ENCODE measurements around the gene PRAME. TPM values are rescaled to one million over a fixed set of nuclear protein-coding genes. Genes with fewer than 3 reads are reported as not detected.
"Not testable (repeated sequence)": the region's sequence is repeated elsewhere in the genome, so short reads cannot be mapped to it uniquely, and the experiment has no call there.

The PRAME gene
- total RNA-seq, 2 experiments from 2014 or later: not detected

DNA sequence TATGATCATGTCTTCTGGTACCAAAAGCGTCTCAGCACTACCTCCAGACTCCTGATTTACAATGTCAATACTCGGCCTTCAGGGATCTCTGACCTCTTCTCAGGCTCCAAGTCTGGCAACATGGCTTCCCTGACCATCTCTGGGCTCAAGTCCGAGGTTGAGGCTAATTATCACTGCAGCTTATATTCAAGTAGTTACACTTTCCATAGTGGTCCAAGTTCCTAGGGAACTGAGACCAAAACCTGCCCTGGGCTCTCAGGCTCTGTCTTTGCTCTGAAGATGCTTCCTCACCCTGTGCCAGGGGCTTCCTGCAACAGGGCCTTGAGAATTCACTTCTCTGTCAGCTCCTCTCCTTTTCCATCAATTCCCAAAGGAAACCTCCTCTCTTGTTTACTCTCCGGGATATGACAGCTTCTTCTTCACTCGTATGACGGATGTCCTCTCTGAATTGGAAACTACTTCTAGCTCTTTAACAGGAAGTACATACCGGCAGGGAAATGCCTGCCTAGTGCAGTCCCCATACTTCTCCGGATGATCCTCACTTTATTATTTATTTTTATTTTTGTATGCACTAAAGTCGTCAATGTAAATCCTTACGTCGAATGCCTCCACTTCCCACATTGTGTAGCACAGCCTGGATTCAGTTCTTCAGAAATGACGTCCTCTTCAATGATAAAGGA, 29.6 kb upstream of the PRAME start:
- Mint-ChIP-seq H3K9me3 (no peaks in the 10 kb centered on the region), H3K36me3 (ENCODE audit: low read depth) (no peaks in the 10 kb centered on the region), H3K27me3 (peaks cover 15% of the 10 kb centered on the region), H3K27ac (no peak overlapping the region), H3K4me1 (ENCODE audit: low read depth) (no peaks in the 10 kb centered on the region), H3K4me3 (no peak overlapping the region)
- intact Hi-C loops (cut with micrococcal nuclease): loop anchor here (10.0 kb wide), 1 partner anchor 124 kb away; no protein-coding TSS in a partner anchor
- TF ChIP-seq, protein P1, sequence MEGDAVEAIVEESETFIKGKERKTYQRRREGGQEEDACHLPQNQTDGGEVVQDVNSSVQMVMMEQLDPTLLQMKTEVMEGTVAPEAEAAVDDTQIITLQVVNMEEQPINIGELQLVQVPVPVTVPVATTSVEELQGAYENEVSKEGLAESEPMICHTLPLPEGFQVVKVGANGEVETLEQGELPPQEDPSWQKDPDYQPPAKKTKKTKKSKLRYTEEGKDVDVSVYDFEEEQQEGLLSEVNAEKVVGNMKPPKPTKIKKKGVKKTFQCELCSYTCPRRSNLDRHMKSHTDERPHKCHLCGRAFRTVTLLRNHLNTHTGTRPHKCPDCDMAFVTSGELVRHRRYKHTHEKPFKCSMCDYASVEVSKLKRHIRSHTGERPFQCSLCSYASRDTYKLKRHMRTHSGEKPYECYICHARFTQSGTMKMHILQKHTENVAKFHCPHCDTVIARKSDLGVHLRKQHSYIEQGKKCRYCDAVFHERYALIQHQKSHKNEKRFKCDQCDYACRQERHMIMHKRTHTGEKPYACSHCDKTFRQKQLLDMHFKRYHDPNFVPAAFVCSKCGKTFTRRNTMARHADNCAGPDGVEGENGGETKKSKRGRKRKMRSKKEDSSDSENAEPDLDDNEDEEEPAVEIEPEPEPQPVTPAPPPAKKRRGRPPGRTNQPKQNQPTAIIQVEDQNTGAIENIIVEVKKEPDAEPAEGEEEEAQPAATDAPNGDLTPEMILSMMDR (IDR thresholded peaks at IDR 0.05): no peak
- CTCF ChIA-PET: interaction anchor here (0.7 to 6.7 kb wide), 16 partner anchors 10 to 182 kb away, joined by 3 to 41 read pairs (median 4); partner anchors contain the start of gene ZNF280B
- POLR2A ChIA-PET: no interaction called here
- no peak for DNase-seq
- no peak for ATAC-seq

DNA sequence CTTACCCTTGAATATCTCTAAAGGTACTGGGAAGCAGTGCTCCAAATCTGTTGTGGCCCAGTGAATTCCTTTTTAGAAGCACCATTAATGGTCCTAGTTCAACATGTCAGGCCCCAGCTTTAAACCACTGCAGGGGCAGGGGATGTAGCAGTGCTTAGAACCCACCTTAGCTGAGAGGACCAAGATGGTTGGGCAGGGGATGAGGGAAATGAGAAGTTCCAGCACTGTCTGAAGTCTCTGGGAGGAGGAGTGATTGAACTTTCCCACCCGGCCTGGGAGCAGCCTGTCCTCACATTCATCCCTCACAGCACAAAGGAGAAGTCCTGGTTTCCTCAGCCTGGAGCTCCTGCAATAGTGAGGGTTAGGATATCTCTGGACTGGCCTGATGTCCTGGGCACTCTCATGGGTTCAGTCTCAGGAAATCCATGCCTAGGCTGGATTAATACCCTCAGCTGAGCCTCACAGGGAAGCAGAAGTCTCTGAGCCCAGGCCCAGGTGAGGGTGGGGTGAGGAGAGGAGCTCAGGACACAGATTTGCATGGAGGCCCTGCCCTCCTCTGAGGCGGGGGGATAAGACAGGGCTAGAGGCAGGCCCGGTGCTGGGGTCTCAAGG, 28.6 kb upstream of the PRAME start:
- Mint-ChIP-seq H3K27ac (no peak overlapping the region), H3K4me3 (no peak overlapping the region), H3K27me3 (peaks cover 20% of the 10 kb centered on the region), H3K4me1 (ENCODE audit: low read depth) (no peaks in the 10 kb centered on the region), H3K36me3 (ENCODE audit: low read depth) (no peaks in the 10 kb centered on the region), H3K9me3 (no peaks in the 10 kb centered on the region)
- no peak for ATAC-seq
- CTCF ChIA-PET: interaction anchor here (0.7 to 6.7 kb wide), 23 partner anchors 10 to 227 kb away, joined by 3 to 41 read pairs (median 5); partner anchors contain the start of genes PRAME and ZNF280B
- DNase-seq: no peak
- POLR2A ChIA-PET: interaction anchor here (0.6 to 1.0 kb wide), 2 partner anchors 25 to 527 kb away, joined by 3 read pairs; no protein-coding TSS in a partner anchor
- intact Hi-C loops (cut with micrococcal nuclease): loop anchor here (10.0 kb wide), 1 partner anchor 123 kb away; no protein-coding TSS in a partner anchor
- TF ChIP-seq, protein P1 (IDR thresholded peaks at IDR 0.05): no peak

DNA sequence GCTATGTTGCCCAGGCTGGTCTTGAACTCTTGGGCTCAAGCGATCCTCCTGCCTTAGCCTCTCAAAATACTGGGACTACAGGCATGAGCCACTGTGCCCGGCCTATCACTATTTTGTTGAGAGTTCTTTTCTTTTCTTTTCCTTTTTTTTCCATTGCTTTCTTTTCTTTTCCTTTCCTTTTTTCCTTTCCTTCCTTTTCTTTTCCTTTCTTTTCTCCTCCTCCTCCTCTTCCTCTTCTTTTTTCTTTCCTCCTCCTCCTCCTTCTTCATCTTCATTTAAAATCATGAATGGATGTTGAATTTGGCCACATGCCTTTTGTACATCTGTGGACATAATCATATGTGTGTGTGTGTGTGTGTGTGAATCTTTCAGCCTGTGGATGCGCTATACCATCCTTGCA, 25.7 kb upstream of the PRAME start:
- POLR2A ChIA-PET: no interaction called here
- H3K4me1 Mint-ChIP-seq (ENCODE audit: low read depth): no peaks in the 10 kb centered on the region
- intact Hi-C loops (cut with micrococcal nuclease): loop anchor here (10.0 kb wide), 1 partner anchor 120 kb away; no protein-coding TSS in a partner anchor
- no peak overlapping the region for H3K27ac Mint-ChIP-seq
- peaks cover 20% of the 10 kb centered on the region for H3K27me3 Mint-ChIP-seq
- no peaks in the 10 kb centered on the region for H3K9me3 Mint-ChIP-seq
- no peak overlapping the region for H3K4me3 Mint-ChIP-seq
- no peaks in the 10 kb centered on the region for H3K36me3 Mint-ChIP-seq (ENCODE audit: low read depth)
- CTCF ChIA-PET: interaction anchor here (1.9 to 6.7 kb wide), 4 partner anchors 8 to 299 kb away, joined by 4 to 41 read pairs (median 18); no protein-coding TSS in a partner anchor
- DNase-seq (no peak), ATAC-seq (no peak)
- TF ChIP-seq, protein P1 (IDR thresholded peaks at IDR 0.05): no peak

DNA sequence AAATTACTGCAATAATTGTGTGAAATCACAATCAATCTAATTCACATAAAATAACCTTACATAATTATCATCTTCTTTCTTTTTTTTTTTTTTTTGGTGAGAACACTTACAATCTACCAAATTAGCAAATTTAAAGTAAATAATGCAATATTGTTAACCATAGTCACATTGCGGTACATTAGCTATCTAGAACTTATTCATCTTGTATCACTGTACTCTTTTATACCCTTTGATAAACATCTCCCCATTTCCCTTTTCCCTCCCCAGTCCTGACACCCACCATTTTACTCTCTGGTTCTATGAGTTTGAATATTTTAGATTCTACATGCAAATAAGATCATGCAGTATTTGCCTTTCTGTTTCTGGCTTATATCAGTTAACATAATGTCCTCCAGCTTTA, 24.0 kb upstream of the PRAME start:
- POLR2A ChIA-PET: no interaction called here
- intact Hi-C loops (cut with micrococcal nuclease): loop anchor here (10.0 kb wide), 1 partner anchor 118 kb away; no protein-coding TSS in a partner anchor
- Mint-ChIP-seq H3K36me3 (ENCODE audit: low read depth) (no peaks in the 10 kb centered on the region), H3K4me1 (ENCODE audit: low read depth) (no peaks in the 10 kb centered on the region), H3K27me3 (peaks cover 16% of the 10 kb centered on the region), H3K9me3 (no peaks in the 10 kb centered on the region), H3K27ac (no peak overlapping the region), H3K4me3 (no peak overlapping the region)
- TF ChIP-seq, protein P1 (IDR thresholded peaks at IDR 0.05): no peak
- DNase-seq: no peak
- no peak for ATAC-seq
- CTCF ChIA-PET: interaction anchor here (0.7 kb wide), 1 partner anchor 10 kb away, joined by 3 read pairs; no protein-coding TSS in a partner anchor

DNA sequence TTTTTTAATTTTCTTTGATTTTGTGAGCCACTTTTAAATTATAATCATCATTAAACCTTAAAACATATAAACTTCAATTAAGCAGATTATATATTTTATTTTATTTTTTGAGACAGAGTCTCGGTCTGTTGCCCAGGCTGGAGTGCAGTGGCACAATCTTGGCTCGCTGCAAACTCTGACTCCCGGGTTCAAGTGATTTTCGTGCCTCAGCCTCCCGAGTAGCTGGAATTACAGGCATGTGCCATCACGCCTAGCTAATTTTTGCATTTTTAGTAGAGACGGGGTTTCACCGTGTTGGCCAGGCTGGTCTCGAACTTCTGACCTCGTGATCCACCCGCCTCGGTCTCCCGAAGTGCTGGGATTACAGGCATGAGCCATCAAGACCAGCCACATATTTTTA, 22.5 kb upstream of the PRAME start:
- H3K27ac Mint-ChIP-seq; H3K36me3 Mint-ChIP-seq (ENCODE audit: low read depth); DNase-seq; H3K4me3 Mint-ChIP-seq; POLR2A ChIA-PET; H3K4me1 Mint-ChIP-seq (ENCODE audit: low read depth); H3K9me3 Mint-ChIP-seq; ATAC-seq: not testable (repeated sequence)
- H3K27me3 Mint-ChIP-seq: peaks cover 12% of the 10 kb centered on the region
- CTCF ChIA-PET: interaction anchor here (1.1 to 1.2 kb wide), 2 partner anchors 9 to 11 kb away, joined by 3 read pairs; no protein-coding TSS in a partner anchor
- intact Hi-C loops (cut with micrococcal nuclease): loop anchor here (10.0 kb wide), 1 partner anchor 117 kb away; no protein-coding TSS in a partner anchor

Measured in activated CD8-positive, alpha-beta T cell treated with anti-CD3 and anti-CD28 coated beads for 36 hours (primary cell).